Keratinocyte (primary cell): ENCODE measurements around the gene ALOX5. TPM values are rescaled to one million over a fixed set of nuclear protein-coding genes. Genes with fewer than 3 reads are reported as not detected.

Source experiments
- DNase-seq: peaks from one replicate; pipeline ENCODE4 v3.0.0-alpha.2; 2011; ENCODE audit warnings: low read depth, missing footprints, low spot score
- FAIRE-seq: peaks from 2 replicates; lab custom pipeline; 2011; peaks lifted over from hg19 to GRCh38; lab: Jason Lieb, UNC
- H2AFZ ChIP-seq: 2 replicates; pipeline ENCODE4 v1.6.0; 2012; ENCODE audit warnings: low read length, control low read depth, inconsistent platforms; ENCODE audit not compliant: control insufficient read depth
- H3K27ac ChIP-seq: 2 replicates; pipeline ENCODE4 v1.5.1; 2011; ENCODE audit warnings: low read length; ENCODE audit not compliant: control insufficient read depth, insufficient read depth
- H3K27me3 ChIP-seq: 3 replicates; pipeline ENCODE4 v1.6.0; 2011; ENCODE audit warnings: low read length; ENCODE audit not compliant: control insufficient read depth, insufficient read depth; ENCODE audit errors: extremely low read depth
- H3K36me3 ChIP-seq, 2 experiments: 2 replicates in 1 of 2; 3 replicates in 1 of 2; pipeline ENCODE4 v1.5.1; 2011; ENCODE audit warnings: low read length in 2 of 2, mild to moderate bottlenecking in 1 of 2; ENCODE audit not compliant: control insufficient read depth in 2 of 2, insufficient read depth in 2 of 2; ENCODE audit errors: extremely low read depth in 1 of 2
- H3K4me1 ChIP-seq: 3 replicates; pipeline ENCODE4 v1.5.1; 2011; ENCODE audit warnings: low read length; ENCODE audit not compliant: control insufficient read depth, insufficient read depth; ENCODE audit errors: extremely low read depth
- H3K4me2 ChIP-seq: 3 replicates; pipeline ENCODE4 v1.6.0; 2011; ENCODE audit warnings: low read depth, low read length; ENCODE audit not compliant: control insufficient read depth, insufficient read depth; ENCODE audit errors: extremely low read depth
- H3K4me3 ChIP-seq, 3 experiments: fragments of 200-600 bp in 1 of 3; sonication (generic) in 1 of 3; 2 replicates in 2 of 3; 3 replicates in 1 of 3; pipeline ENCODE4 v1.5.1; 2011 to 2016; ENCODE audit warnings: low read length in 3 of 3, mild to moderate bottlenecking in 3 of 3, control low read depth in 2 of 3, inconsistent platforms in 1 of 3, low read depth in 1 of 3, mixed read lengths in 1 of 3, mixed run types in 1 of 3, moderate library complexity in 1 of 3; ENCODE audit not compliant: control insufficient read depth in 2 of 3, insufficient read depth in 2 of 3; ENCODE audit errors: extremely low read depth in 1 of 3
- H3K79me2 ChIP-seq: 2 replicates; pipeline ENCODE4 v1.6.0; 2012; ENCODE audit warnings: low read length; ENCODE audit not compliant: control insufficient read depth, insufficient read depth
- H3K9ac ChIP-seq: 3 replicates; pipeline ENCODE4 v1.6.0; 2011; ENCODE audit warnings: low read length; ENCODE audit not compliant: control insufficient read depth, insufficient read depth; ENCODE audit errors: extremely low read depth
- H3K9me1 ChIP-seq: 3 replicates; pipeline ENCODE4 v1.6.0; 2011; ENCODE audit warnings: low read length; ENCODE audit not compliant: control insufficient read depth, insufficient read depth; ENCODE audit errors: extremely low read depth
- H3K9me3 ChIP-seq: 2 replicates; pipeline ENCODE4 v1.5.1; 2012; ENCODE audit warnings: low read depth, low read length; ENCODE audit not compliant: control insufficient read depth
- H4K20me1 ChIP-seq: 3 replicates; pipeline ENCODE4 v1.6.0; 2011; ENCODE audit warnings: low read length; ENCODE audit not compliant: control insufficient read depth, insufficient read depth; ENCODE audit errors: extremely low read depth
- EZH2 ChIP-seq: IDR thresholded peaks from one replicate; pipeline ENCODE4 v1.6.1; 2012; ENCODE audit warnings: inconsistent platforms, mild to moderate bottlenecking, low read length, moderate library complexity
- dilution Hi-C: fragments of 300-500 bp; cut with MboI; formaldehyde crosslinking; loops from one replicate; pipeline ENCODE4 v1.7.0; 2020; ENCODE audit warnings: low sequenced_read_pairs; ENCODE audit not compliant: extremely low pct_ligation_motif_present
- polyA plus RNA-seq, 5 experiments: library from polyadenylated mRNA; depleted of rRNA in 3 of 5; stranded (reverse) in 3 of 5; stranded (forward) in 1 of 5; unstranded in 1 of 5; fragments of >200 nt; gene quantifications; 1 replicate in 1 of 5; 2 replicates in 3 of 5; 3 replicates in 1 of 5; pipeline versions ENCODE4 v1.2.1 to v1.2.3, GENCODE V29; 2011 to 2012; ENCODE audit warnings: missing spikeins in 2 of 5, low read depth in 1 of 5, low replicate concordance in 1 of 5
- TF ChIP-seq, protein P1 (sequence below), 3 experiments: IDR thresholded peaks in 1 of 3; conservative IDR thresholded peaks in 1 of 3; optimal IDR thresholded peaks in 1 of 3; 2 replicates in 2 of 3; 3 replicates in 1 of 3; pipeline versions ENCODE3 to v1.5.1; 2011; ENCODE audit warnings: low read length in 3 of 3, mild to moderate bottlenecking in 3 of 3, moderate library complexity in 2 of 3, control low read depth in 1 of 3, inconsistent platforms in 1 of 3; ENCODE audit not compliant: insufficient read depth in 2 of 3; ENCODE audit errors: extremely low read depth in 1 of 3

The ALOX5 gene
- polyA plus RNA-seq, 1 donor (not counting 4 experiments of a cell fraction or from before 2014, with no cell fraction given) = not detected

DNA sequence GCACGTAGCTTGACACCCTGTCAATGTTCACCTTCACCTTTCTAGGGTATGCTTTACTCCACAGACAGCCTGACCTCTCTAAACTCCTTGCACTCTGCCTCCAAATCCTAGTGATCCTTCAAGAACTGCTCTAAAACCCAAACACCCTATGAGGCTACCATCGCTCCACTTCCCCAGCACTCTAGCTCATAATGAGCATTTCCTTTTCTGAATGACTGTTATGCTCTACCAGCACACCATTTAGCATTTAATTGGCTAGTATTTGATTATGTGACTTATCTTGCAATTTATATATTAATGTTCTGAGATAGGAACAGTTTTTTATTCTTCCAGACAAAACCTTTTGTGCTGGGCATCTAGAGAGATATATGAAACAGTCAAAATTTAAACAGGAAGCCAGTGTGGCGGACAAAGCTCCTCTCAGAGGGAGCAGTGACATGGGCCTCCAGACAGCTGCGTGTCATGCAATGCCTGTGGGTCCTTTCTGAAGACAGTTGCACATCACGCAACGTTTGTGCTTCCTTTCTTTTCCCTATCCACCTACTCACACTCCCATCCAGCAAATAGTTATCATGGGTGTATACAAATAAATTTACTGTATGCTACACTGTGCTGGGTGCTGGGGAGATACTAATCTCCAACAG, 86.3 kb downstream of the ALOX5 start:
- no peak for TF ChIP-seq EZH2
- TF ChIP-seq, protein P1, sequence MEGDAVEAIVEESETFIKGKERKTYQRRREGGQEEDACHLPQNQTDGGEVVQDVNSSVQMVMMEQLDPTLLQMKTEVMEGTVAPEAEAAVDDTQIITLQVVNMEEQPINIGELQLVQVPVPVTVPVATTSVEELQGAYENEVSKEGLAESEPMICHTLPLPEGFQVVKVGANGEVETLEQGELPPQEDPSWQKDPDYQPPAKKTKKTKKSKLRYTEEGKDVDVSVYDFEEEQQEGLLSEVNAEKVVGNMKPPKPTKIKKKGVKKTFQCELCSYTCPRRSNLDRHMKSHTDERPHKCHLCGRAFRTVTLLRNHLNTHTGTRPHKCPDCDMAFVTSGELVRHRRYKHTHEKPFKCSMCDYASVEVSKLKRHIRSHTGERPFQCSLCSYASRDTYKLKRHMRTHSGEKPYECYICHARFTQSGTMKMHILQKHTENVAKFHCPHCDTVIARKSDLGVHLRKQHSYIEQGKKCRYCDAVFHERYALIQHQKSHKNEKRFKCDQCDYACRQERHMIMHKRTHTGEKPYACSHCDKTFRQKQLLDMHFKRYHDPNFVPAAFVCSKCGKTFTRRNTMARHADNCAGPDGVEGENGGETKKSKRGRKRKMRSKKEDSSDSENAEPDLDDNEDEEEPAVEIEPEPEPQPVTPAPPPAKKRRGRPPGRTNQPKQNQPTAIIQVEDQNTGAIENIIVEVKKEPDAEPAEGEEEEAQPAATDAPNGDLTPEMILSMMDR (optimal IDR thresholded peaks at IDR 0.05 in 1 of 3, IDR thresholded peaks at IDR 0.05 in 1 of 3, conservative IDR thresholded peaks at IDR 0.05 in 1 of 3; ENCODE audit: extremely low read depth in 1 of 3, insufficient read depth in 2 of 3, low read length in 3 of 3) = no peak
- H3K9me1 ChIP-seq = peaks cover 2% of the 10 kb centered on the region
- H3K79me2 ChIP-seq = no peaks in the 10 kb centered on the region
- no peaks in the 10 kb centered on the region for H4K20me1 ChIP-seq
- no peak overlapping the region for H2AFZ ChIP-seq
- H3K27ac ChIP-seq = no peak overlapping the region
- FAIRE-seq (no peak), DNase-seq (no peak)
- H3K4me1 ChIP-seq = no peaks in the 10 kb centered on the region
- H3K4me3 ChIP-seq = no peak overlapping the region
- H3K9ac ChIP-seq = no peak overlapping the region
- H3K27me3 ChIP-seq = no peaks in the 10 kb centered on the region
- H3K9me3 ChIP-seq = no peaks in the 10 kb centered on the region
- peaks cover 0 to 3% of the 10 kb centered on the region in 2 experiments for H3K36me3 ChIP-seq
- dilution Hi-C loops = no loop called here
- H3K4me2 ChIP-seq = no peak overlapping the region

GRCh38 chr10:45461034-45461433, 87.0 kb downstream of the ALOX5 start:
- Histone ChIP-seq H3K9me1 (peaks cover 2% of the 10 kb centered on the region), H3K4me2 (no peak overlapping the region), H3K4me3 (no peak overlapping the region), H3K9me3 (no peaks in the 10 kb centered on the region), H3K9ac (no peak overlapping the region), H4K20me1 (no peaks in the 10 kb centered on the region), H3K27ac (no peak overlapping the region), H3K27me3 (no peaks in the 10 kb centered on the region), H3K79me2 (no peaks in the 10 kb centered on the region), H2AFZ (no peak overlapping the region), H3K36me3 (peaks cover 0 to 3% of the 10 kb centered on the region in 2 experiments), H3K4me1 (no peaks in the 10 kb centered on the region)
- TF ChIP-seq, protein P1 (optimal IDR thresholded peaks at IDR 0.05 in 1 of 3, IDR thresholded peaks at IDR 0.05 in 1 of 3, conservative IDR thresholded peaks at IDR 0.05 in 1 of 3; ENCODE audit: extremely low read depth in 1 of 3, insufficient read depth in 2 of 3, low read length in 3 of 3) = no peak
- no peak for TF ChIP-seq EZH2
- FAIRE-seq = no peak
- dilution Hi-C loops = no loop called here
- no peak for DNase-seq
